Stimulated activated CD8-positive, alpha-beta memory T cell treated with anti-CD3 and anti-CD28 coated beads, Interleukin-4, amount 100 ng/mL, for 48 hours (primary cell): Measurements from ENCODE around the gene SPTBN1.
A peak's percentile ranks its signal among the peaks of the same experiment; 100 is the strongest.

ENCODE experiments used
- DNase-seq: peaks from one replicate; pipeline ENCODE4 v3.0.0-alpha.2; 2020

Gene SPTBN1

DNA sequence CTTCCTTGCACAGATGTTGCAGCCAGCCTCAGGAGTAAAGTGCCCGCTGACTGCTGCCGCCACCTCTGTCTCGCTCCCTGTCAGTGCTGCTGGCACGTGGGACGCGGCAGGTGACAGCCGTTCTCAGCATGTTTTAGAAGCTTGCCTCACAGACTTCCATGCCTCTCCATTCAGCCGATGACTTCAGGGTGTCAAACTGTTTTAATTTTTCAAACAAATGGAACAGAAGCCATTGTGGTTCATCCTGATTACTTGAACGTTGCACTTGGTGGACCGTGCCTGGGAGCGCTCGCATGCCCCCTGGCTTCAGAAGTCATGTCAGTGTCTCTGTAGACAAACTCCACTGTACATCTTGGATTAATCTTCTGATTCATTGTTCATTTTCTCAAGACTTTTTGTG lies 204.6 kb downstream of the SPTBN1 start:
- DNase-seq: no peak

DNA sequence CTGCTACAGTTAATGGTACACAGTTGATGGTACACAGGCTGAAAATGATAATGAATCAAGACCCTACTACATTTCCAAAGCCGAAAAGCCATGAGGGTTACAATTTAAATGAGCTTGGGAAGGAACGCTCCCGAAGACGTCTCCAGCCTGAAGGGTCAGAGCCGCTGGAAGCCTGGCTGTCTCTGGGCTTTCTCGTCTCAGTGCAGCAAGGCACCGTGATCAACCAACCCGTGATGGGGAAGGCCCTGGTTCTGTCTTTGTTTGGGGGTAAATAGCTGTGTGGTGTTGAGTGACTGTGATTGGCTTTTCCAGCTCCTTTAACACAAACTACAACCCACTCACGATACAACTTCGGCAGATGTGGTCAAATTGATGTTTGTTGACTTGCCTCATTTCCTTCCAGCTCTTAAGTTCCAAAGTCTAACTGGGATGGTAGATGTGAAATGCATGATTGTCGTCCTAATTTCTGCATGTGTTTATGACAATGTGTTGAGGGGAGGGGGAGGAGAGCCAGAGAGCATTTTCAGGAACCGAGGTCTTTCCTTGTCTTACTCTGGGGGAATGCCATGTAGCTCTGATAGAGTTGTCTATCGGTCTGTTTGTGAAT lies 207.4 kb downstream of the SPTBN1 start:
- no peak for DNase-seq

DNA sequence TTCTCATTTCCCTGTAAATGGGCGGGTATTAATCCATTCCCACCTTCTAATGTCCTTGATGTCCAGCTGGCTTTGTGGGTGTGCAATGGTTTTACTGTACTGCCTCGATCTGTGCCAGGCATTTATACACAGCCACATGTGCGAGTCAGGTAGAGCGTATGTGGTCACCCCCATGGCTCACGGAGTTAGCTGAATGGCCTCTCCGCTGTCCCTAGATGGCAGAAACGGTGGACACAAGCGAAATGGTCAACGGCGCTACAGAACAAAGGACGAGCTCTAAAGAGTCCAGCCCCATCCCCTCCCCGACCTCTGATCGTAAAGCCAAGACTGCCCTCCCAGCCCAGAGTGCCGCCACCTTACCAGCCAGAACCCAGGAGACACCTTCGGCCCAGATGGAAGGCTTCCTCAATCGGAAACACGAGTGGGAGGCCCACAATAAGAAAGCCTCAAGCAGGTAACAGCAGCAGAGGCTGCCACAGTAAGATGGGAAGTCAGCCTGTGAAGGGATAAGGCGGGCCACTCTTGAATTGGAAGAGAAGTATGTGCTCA lies 208.2 kb downstream of the SPTBN1 start:
- DNase-seq: no peak

DNA sequence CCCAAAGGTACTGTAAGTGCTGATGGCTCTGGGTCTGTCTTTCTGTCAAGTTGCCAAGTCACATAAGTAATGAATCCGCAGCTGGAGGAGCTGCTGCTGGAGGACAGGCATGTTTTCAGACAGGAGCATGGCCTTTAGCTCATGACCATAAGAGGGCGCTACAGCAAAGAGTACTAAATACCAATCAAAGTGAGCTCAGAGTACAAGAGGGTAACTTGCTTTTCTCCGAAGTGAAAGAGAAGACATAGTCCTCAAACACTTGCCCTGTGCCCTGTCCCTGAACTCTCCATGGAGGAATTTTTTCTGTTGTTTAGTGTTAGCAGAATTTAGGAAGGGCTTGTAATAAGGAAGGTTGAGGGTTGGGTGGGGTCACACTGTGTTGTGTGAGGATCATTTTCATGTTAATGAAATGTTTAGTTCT lies 209.3 kb downstream of the SPTBN1 start:
- peak; percentile 56 for DNase-seq

DNA sequence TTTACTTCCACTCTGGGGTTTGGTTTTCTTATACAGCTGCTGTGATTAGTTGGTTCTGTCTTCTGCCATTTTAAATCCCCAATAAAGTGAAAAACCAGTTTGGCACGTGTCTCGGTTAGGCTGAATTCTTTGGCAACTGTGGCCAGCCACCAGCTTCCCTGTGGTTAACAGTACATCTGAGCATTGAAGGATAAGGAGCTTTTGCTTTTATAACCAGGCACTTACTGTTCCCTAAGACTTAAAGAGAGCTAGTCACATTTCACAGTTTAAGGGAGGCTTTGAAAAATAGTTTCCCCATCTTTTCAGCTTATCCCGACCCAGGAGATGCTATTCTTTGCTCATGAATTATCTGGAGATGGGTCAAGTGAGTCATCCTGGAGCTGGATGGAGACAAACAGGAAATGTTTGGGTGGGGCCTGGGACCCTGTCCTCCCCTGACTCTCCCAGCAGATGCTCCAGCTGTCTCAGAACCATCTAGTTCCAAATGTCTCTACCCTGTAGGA lies 210.1 kb downstream of the SPTBN1 start:
- no peak for DNase-seq

DNA sequence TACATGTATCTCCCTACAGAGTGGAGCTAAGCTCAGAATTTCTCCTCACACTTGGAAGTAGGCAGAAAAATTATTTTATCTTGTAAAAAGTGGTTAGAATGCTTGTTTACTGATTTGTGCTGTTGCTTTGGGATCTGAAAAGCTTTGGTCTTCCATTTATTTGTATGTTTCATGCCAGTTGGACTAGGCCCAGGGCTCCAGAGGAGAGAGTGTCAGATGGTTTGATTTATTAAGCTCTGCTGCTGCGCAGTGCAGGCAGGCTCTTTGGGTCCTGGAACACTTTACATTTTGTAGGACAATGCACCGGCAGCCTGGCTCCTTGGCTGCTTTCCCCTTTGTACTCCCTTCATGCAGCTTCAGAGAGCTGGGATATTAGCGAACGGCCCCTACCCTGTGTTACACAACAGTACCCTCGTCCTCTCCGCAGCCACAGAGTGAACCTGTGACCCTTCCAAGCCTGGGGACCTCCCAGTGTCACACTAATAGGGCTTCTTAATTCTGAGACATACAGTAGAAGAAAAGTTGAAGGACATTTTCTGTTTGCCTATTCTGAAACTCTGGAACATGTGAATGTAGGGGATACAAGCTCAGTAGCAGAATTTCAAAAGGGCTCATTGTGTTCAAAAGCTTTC lies 210.6 kb downstream of the SPTBN1 start:
- no peak for DNase-seq

DNA sequence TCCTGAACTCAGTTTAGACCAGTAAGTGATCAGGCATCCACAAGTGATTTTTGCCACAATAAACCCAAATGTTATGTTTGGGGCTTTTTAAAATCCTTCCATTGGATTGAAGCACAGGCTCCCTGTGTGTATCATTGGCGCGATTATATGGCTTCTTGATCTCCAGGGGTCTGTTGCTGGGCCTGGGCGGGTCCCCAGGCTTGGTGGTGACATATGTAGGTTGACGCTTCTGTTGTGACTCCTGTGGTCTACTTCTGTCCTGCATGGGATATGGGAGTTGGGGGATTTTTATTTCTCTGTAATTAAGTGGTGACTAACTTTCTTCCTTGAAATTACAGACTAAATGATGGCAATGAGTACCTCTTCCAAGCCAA lies 211.1 kb downstream of the SPTBN1 start:
- DNase-seq: no peak

DNA sequence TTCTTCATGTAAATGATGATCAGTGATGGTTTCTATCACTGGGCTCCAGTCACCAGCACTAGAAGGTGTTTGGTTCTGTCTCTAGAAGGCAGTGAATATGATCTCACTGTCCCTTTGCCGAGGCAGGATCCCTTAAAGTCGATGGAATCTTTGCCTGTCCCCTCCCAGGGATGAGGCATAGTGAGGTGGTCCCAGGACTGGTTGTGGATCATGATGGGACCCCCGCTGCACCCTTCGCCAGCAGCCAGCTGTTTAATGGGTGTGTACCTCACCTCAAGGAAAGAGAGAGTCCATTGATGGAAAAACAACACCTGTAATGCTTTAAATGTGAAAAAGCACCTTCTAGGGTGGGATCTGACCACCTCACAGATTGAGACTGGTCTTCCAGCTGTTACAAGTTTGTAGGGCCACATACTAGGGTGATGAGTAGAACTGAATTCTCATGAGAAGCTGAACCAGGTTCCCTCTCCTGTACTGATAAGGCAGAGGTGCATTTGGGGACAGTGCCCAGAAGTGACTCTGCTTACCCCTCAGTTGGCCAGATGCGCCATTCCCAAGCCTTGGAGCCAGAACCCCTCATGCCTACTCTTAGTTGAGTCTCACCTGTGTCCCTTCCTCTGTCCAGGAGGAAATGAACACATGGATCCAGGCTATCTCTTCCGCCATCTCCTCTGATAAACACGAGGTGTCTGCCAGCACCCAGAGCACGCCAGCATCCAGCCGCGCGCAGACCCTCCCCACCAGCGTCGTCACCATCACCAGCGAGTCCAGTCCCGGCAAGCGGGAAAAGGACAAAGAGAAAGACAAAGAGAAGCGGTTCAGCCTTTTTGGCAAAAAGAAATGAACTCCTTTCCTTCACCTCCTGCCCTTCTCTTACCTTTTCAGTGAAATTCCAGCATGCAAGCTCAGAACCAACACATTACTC lies 211.9 kb downstream of the SPTBN1 start:
- DNase-seq: no peak

DNA sequence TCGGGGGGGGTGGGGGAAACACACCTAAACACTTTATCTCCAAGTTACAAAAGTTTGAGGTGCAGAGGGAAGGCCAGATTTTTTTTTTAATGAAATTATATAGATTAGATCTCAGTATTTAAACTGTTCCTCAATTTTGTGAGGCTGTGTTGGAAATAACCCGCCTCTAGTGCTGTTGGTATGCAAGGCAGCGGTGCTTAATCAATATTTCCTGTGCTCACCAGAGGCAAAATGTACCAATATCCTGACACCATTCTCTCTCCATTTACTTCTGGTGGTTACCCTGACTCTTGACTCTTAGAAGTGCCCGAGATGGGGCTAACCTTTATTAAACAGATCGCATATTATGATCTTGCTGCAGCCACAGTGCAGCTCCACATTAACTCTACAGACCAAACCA lies 212.6 kb downstream of the SPTBN1 start:
- no peak for DNase-seq

DNA sequence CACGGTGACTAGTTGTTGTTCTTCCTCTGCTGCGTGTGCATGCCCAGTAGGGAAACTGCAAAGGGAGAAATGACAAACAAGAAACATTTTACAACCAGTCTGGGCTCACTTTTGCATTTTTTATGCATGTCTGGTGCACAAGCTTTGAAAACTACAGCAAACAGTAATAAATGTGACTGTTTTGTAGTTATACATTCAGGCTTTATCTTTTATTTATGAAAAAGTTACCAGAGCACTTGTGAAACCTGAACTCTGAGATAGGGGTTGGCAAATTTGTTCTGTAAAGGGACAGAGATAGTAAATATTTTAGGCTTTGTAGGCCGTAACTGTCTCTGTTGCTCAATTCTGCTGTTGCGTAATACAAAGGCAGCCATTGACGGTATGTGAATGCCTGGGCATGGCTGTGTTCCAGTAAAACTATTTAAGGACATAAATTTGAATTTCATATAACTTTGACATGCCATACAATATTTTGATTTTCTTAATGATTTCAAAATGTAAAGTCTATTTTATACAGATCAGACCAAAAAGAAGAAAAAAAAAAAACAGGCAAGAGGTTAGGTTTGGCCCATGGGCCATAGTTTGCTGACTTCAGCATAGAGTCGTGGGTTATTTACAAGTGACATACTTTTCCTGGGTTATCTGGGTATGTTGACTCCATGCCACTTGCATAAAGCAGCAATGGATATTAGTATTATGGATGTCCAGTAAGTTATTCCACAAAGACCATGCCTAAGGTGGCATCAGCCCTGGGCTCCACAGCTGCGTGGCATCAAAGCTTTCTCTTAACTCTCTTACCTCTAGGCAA lies 213.8 kb downstream of the SPTBN1 start:
- DNase-seq: no peak

DNA sequence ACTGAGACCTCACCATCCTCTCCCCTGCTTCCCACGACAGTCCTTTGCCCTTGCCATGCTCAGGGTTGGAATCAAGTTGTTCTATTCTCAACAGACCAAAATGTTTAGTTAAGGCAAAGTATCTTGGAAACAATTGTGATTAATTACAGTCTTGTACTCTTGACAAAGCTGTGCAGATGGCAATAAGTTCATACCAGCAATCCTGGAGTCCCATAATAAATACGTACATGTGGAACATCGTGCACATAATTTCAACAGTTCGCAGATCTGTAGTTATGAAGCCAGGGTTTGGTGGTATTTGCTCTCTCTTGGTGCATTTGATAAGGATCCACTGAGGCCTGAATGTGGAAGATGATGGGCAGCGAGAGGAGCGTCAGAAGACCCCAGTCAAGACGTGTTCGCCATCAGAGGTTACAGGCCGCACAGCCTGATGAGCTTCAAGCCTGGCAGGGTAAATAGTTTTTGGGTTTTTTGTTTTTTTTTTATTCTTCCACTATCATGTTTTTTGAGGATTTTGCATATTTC lies 214.4 kb downstream of the SPTBN1 start:
- DNase-seq: no peak

DNA sequence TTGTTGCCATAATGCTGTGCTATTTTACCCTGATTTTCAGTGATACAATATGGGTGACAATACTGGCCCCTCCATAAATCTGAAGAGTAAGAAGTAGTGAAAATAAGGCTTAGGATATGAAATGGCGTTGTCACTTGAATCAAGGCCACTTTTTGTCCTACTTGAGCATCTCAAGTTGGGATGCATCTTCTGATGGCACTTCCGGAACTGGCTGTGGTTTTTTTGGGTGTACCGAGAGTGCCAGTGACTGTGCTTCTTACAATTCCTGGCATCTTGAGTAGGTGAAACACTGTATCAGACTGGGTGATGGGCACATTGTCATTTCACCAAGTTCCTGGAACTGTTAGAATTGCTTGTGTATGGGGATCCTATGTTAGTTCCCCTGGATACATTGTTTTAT lies 214.9 kb downstream of the SPTBN1 start:
- DNase-seq: no peak

DNA sequence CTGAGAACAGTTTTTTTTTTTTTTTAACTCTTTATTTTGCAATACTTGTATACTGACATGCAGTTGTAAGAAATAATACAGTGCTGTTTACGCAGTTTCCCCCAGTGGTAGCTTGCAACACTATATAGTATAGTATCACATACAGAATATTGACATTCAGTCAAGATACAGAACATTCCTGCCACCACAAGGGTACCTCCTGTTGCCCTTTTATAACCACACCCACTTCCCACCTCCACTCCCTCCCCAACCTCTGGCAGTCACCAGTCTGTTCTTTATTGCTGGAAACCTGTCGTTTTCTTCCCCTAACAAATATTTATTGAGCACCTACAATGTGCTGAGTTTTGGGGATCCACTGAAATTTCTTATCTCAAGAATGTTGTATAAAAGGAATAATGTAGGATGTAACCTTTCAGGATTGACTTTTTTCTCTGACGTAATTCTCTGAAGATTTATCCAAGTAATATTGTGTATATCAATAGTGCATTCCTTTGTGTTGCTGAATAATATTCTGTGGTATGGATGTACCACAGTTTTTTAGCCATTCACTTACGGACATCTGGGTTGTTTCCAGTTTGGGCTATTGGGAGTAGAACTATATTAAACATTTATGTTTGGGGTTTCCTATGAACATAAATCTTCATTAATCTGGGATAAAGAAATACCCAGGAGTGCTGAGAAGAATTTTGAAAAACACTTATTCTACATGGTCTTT lies 215.9 kb downstream of the SPTBN1 start:
- DNase-seq: no peak

DNA sequence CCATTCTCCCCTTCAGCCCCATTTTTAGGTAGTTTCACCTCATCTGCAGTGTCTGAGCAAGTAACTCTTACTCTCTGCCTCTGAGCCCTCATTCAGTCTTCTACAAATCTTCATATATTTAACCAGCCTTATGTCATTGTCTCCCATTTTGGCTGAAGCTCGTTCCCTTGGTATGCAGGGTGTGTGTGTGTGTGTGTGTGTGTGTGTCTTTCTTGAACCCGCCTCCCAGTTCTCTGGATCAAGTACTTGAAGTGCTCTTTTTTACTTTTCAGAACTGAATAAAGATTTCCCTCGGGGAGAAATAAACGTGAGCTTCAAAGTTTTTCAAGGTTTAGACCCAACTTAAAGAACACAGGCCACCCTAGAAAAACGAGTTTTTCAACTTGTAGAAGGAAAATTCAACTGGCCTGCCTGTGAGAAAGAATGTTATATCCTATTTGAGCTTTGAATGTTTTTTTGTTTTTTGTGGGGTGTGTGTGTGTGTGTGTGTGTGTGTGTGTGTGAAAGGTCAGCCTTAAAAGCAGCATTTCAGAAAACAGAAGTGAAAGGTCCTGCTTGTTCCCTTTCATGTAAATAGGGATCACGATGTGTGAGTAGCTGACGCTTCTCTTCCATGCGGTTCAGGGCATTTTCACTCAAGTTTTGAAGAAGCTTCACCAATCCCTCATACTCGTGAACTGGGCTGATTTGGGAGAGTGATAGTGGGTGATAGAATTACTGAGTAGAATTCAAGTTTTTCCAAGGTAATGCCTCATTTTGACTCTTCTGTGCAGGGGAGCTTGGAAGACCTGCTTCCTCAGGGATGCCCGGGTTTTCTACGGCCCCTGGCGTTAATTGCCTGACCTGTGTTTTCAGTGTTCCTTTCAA lies 216.7 kb downstream of the SPTBN1 start:
- no peak for DNase-seq

DNA sequence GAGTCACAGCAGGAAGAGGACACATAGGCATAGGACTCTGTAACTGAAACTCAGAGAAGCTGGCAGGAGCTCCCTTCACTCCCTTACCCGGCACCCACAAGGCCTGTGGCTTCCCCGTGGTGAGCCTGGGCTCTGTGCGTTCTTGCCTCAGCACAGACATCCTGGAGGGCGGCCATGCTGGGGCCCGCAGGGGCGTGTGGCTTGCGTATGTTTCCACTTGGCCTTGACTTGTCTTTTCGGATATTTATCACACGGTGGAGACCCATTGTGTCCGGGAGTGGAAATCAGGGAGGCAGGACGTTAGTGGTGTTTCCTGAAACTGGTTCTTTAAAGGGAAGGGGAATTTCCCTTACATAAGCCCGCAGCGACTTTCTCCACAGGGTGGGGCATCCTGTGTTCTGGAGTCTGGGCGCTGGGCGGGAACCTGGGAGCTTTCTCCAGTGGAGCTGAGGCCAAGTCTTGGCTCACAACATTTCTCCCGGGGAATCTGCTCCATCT lies 217.4 kb downstream of the SPTBN1 start:
- DNase-seq: peak; percentile 66

DNA sequence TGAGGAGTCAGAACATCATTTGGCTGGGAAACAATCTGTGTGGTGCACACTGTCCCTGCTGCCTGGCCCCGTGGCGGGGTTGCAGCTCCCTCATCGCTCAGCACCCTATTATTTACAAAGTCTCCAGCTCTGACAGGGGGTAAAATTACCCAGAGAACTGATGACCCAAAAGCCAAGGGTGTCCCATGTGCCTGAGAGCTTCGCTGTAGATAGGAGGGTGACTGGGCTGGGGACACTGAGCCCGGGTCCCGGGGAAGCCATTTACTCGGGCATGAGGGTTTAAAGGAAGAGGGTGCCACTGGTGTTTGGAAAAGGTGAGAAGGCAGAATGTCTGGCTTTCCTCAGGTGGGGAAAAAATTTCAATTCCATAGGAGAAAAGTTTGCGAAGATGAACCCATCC lies 219.2 kb downstream of the SPTBN1 start:
- DNase-seq: no peak

DNA sequence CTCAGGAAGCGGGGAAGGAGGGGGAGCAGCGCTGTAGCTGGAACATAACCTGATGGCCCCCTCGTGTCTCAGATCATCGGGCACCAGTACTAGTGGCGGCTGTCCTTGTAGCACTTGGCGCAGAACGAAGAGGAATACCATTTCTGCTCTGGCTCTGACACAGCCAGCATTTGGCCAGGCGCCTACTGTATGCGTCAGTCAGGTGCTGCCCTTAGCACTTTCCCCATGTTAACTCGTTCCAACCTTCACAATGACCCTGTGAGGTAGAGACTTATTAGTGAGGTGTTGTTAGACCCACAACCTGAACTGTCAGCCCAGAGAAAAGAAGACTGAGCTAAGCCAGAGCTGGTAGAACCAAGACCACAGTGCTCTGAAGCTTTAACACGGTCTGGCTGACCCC lies 219.6 kb downstream of the SPTBN1 start:
- DNase-seq: no peak

DNA sequence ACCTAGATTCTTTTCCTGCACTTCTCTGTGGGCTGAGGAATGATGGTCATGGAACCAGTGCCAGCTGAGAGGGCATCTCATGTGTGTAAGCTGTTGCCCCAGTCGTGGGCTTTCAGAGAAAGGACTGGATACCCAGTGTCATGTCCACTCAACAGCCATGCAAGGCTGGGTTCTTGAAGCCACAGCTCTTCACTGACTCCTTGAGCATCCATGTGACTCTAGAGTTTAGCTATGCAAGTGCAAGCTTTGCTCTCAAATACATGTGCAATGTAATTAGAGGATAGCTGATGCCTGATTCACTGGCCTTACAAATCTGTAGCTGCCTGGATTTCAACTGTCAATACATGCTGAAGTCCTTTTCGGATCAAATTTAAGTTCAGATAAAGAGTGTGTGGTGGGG lies 220.5 kb downstream of the SPTBN1 start:
- no peak for DNase-seq

DNA sequence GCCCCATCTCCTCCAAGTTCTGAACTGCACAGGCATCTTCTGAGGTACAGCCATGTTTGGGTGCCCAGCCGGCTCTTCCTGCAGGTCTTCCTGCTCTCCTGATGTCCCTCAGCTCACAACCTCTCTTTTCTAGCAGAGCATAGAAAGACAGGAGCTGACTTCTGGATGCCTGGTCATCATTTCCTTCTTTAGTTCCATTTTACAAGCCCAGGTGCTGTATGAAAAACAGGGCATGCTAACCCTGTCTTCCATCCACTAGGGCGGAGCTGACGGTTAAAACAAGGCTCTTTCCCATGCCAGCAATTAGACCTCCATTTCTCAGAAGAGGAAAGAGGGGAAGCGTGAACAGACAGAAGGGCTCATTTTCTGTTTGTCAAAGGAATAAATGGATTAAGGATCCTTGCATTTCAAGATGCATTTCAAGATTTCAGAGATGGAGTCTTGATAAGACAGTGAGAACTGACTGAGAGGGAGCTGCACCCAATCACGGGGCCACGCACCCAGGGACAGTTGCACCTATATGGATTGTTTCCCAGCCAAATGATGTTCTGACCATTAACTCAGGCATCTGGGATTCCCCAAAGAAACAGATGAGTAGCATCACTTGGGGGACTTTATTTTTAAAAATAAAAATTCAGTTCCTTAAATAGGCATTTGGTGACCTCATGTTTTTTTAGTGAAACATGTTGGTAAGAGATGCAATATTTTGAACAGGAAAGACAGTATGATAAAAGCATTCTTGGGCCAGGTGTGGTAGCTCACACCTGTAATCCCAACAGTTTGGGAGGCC lies 221.5 kb downstream of the SPTBN1 start:
- DNase-seq: no peak

DNA sequence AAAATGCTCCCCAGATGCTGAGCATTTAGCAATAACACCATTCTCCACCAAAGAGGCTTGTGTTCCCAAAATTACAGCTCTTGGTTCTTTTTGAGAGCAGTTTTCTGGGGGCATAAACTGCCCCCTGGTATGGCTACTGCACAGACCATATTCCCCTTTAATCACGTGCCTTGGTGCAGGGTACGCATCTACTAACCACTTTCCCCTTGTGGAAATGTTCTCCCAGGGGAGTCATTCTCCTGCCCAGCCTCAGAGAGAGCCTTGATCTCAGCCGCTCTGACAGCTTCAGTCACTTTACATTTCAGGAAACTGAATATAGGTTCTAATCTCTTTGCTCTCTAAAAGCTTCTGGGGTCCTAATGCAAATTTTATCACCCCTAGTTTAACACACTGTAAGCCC lies 222.6 kb downstream of the SPTBN1 start:
- no peak for DNase-seq
